NCI-H345 (cell line): ENCODE measurements around the gene RGS6.

Experiments used
- DNase-seq: peaks from one replicate; lab custom pipeline; 2025; lab: John Stamatoyannopoulos, UW

RGS6 gene

GRCh38 chr14:72501439-72501838, 569.2 kb downstream of the RGS6 start:
- DNase-seq: no peak

- no peak for DNase-seq
Measured at GRCh38 chr14:72503271-72503670, 571.0 kb downstream of the RGS6 start.

GRCh38 chr14:72503696-72504368, 571.6 kb downstream of the RGS6 start:
- DNase-seq: no peak

DNA sequence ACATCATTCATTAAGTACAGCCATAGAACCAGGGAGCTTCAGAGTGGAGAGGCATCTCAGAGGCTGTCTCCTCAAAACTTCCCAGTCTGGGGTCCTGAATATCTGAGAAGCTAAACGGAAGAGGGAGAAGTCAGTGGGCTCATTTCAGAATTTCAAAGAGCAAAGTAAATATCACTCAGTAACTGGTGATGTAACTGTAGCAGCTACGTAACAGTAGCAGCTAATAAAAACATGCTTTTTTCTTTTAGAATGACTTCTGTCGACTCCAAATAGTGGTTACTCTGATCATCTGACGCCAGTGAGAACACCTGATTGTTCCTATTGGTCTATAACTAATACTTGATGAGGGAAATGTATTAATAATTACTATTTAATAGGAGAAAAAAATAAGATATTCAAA, 578.3 kb downstream of the RGS6 start:
- DNase-seq: no peak

DNA sequence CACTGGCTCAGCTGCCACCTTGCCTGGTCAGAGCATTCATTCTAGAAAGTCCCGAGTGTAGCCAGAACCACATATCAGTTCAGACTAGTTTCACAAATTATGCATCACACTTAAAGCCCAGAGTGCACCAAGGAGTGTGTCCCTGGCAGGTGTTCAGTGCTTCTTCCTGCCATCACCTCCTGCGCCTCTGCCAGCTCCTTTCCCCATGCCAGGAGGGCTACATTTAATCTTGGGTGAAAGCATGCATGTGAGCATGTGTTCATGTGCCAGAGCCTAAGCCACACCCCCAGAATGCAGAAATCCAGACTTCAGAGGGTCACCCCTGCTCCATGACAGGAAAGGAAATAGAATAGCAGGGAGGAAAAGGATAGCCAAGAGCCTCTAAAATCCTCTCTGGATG, 580.1 kb downstream of the RGS6 start:
- no peak for DNase-seq

- DNase-seq: no peak
Measured at GRCh38 chr14:72512925-72513324, 580.7 kb downstream of the RGS6 start.

DNA sequence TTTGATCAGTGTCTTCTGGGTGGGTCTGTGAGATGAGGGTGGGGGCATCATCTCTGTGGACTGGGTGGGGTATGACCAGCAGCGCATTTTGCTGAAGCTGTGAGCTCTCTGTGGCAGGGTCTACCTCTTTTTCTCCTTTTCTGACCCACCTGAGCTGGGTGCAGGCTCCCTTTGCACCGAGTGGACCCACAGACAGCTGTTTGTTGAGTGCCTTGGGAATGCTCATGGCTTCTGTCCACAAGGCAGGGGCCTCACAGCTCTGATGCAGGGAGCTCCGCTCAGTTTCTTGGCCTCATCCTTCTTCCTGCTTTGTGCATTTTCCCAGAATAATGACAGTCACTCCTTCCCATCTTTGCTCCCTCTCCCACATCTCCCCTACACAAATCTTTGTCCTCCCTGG, 581.1 kb downstream of the RGS6 start:
- DNase-seq: no peak

DNA sequence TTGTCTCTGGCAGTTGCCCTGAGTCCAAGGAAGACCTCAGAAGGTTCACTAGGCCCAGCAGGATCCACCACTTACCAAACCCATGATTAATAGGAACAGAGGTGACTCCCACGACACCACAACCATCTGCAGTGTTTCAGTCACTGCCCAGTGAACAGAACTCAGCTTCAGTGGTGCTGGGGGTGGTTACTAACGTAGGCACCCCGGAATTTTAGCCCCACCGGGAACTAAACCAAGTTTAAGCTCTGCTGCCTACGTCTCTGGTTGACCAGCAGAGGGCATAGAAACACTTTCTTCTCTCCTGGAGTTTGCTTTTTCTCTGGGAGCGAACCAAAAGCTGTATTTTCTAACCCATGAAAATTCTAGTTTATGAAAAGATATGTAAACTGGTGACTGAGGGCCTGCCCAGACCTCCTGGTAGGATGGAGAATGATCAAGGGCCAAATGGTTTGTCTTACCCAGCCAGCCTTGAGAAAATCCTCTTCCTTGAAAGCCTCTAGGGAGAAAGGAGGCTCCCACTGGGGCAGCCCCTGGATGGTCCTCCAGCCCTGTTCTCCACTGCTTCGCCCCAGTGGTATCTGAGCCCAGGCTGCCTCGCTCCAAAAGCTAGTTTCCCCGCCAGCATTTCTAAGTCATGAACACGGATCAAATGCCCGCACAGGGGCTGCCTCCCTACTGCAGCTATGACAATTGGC, 581.9 kb downstream of the RGS6 start:
- DNase-seq: no peak

DNA sequence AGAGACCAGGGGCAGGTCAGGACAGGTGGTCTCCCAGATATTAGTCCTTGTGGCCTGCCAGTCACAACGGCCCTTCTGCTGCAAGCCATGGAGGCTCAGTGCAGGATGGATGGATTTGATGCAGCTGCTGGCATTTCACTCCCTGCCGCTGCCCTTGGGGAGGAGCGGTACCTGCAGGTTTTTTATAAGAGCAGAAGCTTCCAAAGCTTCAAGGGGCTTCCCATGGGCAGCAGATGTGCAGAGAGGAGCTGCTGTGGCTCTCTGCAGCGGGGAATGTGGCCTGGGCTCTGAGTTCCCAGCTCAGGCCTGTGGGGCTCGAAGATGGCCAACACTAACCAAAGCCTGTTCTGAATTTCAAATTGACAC, 582.4 kb downstream of the RGS6 start:
- no peak for DNase-seq

DNA sequence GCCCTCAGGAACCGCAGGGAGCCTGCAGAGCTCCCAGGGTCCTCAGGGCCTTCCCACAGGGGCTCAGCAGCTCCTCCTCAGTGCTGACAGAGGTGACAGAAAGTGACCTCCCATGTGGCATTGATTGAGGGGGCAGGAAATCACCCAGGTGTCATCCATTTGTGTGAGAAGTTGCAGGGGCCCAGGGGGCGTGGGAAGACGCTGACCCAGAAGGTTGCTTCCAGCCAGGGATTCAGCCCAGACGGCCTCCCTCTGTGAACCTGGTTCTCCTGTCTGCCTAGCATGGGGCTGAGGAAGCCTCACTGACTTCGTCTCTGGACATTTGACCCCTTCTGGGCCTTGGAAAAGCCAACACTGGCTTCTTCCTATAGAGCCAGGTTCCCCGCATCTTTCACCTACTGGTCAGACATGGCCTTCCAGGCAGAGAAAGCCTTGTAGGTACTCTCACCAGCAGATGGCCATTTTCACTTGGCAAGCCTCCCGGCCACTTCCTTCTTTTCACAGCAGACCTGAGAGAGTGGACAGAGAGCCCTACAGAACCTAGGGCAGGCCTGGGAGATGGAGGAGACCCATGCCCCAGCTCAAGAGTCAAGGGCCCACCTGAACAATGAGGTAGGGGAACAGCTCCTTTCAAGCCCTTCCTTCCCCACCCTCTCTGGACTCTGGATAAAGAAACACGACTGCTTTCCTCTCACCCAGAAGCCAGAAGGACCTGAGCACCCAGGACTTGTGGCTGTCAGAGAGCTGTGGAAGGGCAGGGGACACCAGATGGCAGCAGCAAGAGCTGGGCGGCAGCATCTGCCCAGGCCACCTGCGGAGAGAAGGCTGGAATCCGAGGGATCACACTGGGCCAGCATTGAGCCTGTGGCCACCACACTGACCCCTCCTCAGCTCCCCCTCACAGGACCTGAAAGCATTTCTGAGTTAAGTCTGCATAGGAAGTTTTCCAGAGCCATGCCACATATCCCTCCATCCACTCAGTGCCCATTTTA, 583.8 kb downstream of the RGS6 start:
- DNase-seq: no peak

- DNase-seq: peak; percentile 46
Measured at GRCh38 chr14:72516936-72517700, 584.9 kb downstream of the RGS6 start.

GRCh38 chr14:72517736-72518135, 585.5 kb downstream of the RGS6 start:
- DNase-seq: no peak

- DNase-seq: no peak
Measured at GRCh38 chr14:72518809-72519377, 586.7 kb downstream of the RGS6 start.

- DNase-seq: no peak
Measured at GRCh38 chr14:72519543-72519942, 587.3 kb downstream of the RGS6 start.

DNA sequence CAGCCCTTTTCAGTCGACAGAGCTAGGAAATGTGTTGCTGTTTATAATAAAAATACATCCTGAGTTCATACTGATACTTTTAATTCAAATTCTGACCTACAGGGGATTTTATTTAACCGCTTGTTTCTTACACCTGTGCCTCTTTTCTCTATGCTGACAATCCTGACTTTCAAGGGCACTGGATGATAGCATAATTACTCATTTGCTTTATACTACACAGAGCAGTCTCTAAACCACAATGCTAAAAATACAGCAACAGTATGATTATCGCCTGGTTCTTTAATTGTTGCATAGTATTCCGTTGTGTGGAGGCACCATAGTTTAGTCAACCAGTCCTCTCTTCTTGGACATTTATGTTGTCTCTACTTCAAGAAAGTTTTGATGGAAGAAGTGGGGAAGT, 588.8 kb downstream of the RGS6 start:
- DNase-seq: no peak

- no peak for DNase-seq
Measured at GRCh38 chr14:72521968-72522741, 589.9 kb downstream of the RGS6 start.

- DNase-seq: no peak
Measured at GRCh38 chr14:72522847-72523246, 590.6 kb downstream of the RGS6 start.

DNA sequence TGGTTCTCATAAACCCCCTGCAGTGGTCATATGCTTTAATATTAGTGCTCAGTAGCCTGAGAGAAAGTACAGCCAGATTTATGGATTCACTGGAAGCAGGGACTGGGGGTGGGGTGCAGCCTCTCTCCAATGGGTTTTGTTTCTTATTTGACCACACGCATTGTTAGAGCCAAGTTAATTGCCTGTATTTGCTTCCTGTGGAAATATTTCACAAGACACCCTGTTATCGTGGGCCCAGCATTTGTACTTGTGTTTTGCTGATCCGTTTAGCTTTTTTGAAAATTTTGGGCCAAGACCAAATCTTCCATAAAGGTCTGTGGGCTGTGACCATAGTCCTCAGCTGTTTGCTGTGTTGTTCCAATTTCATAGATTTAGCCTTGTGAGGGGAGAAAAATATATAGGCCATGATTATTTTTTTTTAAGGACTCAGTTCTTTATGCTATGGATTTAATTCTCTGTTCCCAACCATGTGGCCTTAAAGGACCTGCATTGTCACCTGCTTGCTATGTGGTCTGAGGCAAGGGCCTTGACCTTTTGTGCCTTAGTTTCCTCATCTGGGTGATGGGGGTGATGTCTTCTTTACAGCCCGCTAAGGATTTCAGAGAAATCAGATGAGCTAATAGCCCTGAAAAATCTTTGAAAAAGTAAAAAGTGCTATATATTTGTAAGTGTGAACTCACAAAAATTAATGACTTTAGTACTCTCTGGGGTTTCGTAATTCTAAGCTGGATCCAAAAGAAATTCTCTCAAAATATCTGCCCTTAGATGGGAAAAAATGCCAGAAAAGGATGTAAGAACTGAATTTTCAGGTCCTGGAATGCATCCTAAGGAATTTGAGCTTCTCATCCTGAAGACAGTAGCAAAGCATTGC, 591.4 kb downstream of the RGS6 start:
- DNase-seq: no peak

DNA sequence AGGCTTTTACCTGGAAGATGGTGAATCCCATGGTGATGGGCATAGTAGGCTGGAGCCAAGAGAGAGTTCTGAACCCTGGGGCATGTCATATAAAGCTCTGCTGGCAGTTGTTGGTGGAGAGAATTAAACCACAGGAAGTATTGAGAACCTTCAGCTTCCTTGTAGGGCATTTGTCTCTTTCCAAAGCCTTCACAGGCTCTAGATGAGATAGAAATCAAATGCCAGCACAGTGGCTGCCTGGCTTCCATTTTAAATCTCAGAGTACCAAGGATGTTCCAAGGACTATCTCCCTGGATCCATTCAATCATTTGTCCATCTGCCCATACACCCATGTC, 592.0 kb downstream of the RGS6 start:
- DNase-seq: no peak
